Lower leg skin (tissue), 4 donors: ENCODE data around the gene ZSCAN10. TPM values are rescaled to one million over a fixed set of nuclear protein-coding genes. Genes with fewer than 3 reads are reported as not detected.

Source experiments
- DNase-seq, 2 donors: peaks; one replicate each; pipeline ENCODE4 v3.0.0-alpha.2; 2019; ENCODE audit warnings: low spot score in 2 of 2
- H3K4me3 ChIP-seq: fragments of 200-600 bp; sonication (generic); 2 replicates; pipeline ENCODE4 v1.5.1; 2017; ENCODE audit warnings: mild to moderate bottlenecking, low read depth; ENCODE audit not compliant: poor library complexity, severe bottlenecking
- CTCF ChIP-seq, 3 donors: fragments of 450-650 bp; IDR thresholded peaks; one replicate each; pipeline ENCODE4 v1.5.1; 2016; ENCODE audit warnings: antibody characterized with exemption in 3 of 3, mild to moderate bottlenecking in 3 of 3, moderate library complexity in 2 of 3
- POLR2A ChIP-seq, 2 donors: fragments of 450-650 bp; IDR thresholded peaks; one replicate each; pipeline ENCODE4 v1.6.1; 2016 to 2017; ENCODE audit warnings: antibody characterized with exemption in 2 of 2, mild to moderate bottlenecking in 1 of 2, moderate library complexity in 1 of 2
- WGBS, 2 donors: methylation state at CpG; one replicate each; pipeline ENCODE4 v1.1.5; 2018; 5-methylcytosine and 5-hydroxymethylcytosine counted together
- intact Hi-C: fragments of 100-400 bp; cut with DNase I; formaldehyde crosslinking; loops from one replicate; pipeline ENCODE4 v1.15.0; 2023; ENCODE audit warnings: low total_unique reads
- total RNA-seq, 4 donors: library from RNA; depleted of rRNA; stranded (reverse); fragments of >200 nt; gene quantifications; one replicate each; pipeline ENCODE4 v1.1.0, GENCODE V29; 2016

The ZSCAN10 gene
- total RNA-seq, 4 donors from 2014 or later, result not detected

GRCh38 chr16:3145660-3146059 lies 46.6 kb upstream of the ZSCAN10 start:
- no peak for TF ChIP-seq CTCF (IDR thresholded peaks at IDR 0.05)
- TF ChIP-seq POLR2A (IDR thresholded peaks at IDR 0.05), result no peak
- WGBS, 2 donors, result 85 to 89% methylated on average over 10 to 11 of the region's 12 CpGs
- intact Hi-C loops, result no loop called here
- H3K4me3 ChIP-seq, result no peak overlapping the region
- no peak for DNase-seq

- no peak for DNase-seq
- H3K4me3 ChIP-seq, result no peak overlapping the region
- 78 to 84% methylated on average over 8 to 10 of the region's 10 CpGs for WGBS, 2 donors
- TF ChIP-seq POLR2A (IDR thresholded peaks at IDR 0.05) (no peak), CTCF (IDR thresholded peaks at IDR 0.05) (no peak)
- intact Hi-C loops, result no loop called here
These were observed 46.1 kb upstream of the ZSCAN10 start for GRCh38 chr16:3145151-3145550.

- WGBS, 2 donors, result 61 to 69% methylated on average over 14 to 15 of the region's 18 CpGs
- no peak for DNase-seq
- no peak overlapping the region for H3K4me3 ChIP-seq
- TF ChIP-seq POLR2A (IDR thresholded peaks at IDR 0.05) (no peak), CTCF (IDR thresholded peaks at IDR 0.05) (no peak)
- intact Hi-C loops, result no loop called here
These were observed 45.4 kb upstream of the ZSCAN10 start for GRCh38 chr16:3144321-3144983.

DNA sequence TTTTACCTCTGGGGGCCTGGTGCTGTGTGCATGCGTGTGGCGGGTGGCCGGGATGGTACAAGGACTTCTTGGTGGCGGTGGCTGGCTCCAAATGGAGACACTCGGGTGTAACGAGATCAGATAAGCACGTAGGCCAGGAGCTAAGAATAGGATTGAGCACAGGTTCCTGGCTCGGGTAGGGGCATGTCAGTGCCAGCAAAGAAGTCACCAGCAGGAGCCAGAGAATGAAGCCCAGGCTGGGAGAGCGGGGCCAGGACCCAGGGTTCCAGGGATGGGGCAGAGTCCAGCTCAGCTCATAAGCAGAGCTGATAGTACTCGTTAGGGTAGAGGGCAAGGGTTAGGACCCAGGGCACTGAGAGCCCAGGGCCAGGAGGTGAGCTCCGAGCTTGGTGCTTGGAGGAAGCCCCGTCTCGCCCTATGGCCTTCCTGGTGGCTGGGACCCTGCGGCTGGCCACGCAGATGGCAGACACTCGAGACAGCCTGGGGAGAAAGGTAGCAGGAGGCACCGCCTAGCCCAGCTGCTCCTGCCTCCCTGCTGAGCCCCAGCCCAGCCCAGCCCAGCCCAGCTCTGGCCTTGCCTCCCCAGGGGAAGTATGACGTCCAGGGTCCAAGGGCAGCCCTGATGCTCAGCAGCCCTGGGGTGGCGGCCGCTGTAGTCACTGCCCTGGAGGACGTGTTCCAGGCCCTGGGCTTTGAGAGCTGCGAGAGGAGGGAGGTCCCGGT lies 44.7 kb upstream of the ZSCAN10 start:
- WGBS, 2 donors, result 65 to 67% methylated on average over 22 of the region's 23 CpGs
- no peak for DNase-seq
- no peak overlapping the region for H3K4me3 ChIP-seq
- intact Hi-C loops, result no loop called here
- no peak for TF ChIP-seq POLR2A (IDR thresholded peaks at IDR 0.05)
- no peak for TF ChIP-seq CTCF (IDR thresholded peaks at IDR 0.05)

GRCh38 chr16:3143189-3143588 lies 44.1 kb upstream of the ZSCAN10 start:
- intact Hi-C loops, result no loop called here
- no peak for DNase-seq
- no peak overlapping the region for H3K4me3 ChIP-seq
- TF ChIP-seq CTCF (IDR thresholded peaks at IDR 0.05) (no peak), POLR2A (IDR thresholded peaks at IDR 0.05) (no peak)
- 75 to 86% methylated on average over 11 of the region's 11 CpGs for WGBS, 2 donors
